HG02588 (cell line): ENCODE results near the gene CTIF.

Source experiments
- ATAC-seq: cut with Tn5 transposase; IDR thresholded peaks from one replicate; pipeline ENCODE4 v1.9.1; 2021; ENCODE audit warnings: mild to moderate bottlenecking, moderate library complexity; ENCODE audit not compliant: unreplicated experiment

The CTIF gene

GRCh38 chr18:48599391-48599790, 60.6 kb downstream of the CTIF start:
- no peak for ATAC-seq

- no peak for ATAC-seq
Observed at GRCh38 chr18:48600046-48600445, 61.2 kb downstream of the CTIF start.

- no peak for ATAC-seq
Observed at GRCh38 chr18:48600456-48601090, 61.7 kb downstream of the CTIF start.

GRCh38 chr18:48601343-48601742, 62.5 kb downstream of the CTIF start:
- ATAC-seq: no peak

GRCh38 chr18:48602759-48603390, 64.0 kb downstream of the CTIF start:
- no peak for ATAC-seq

- ATAC-seq: no peak
Observed at GRCh38 chr18:48605408-48605845, 66.6 kb downstream of the CTIF start.

- ATAC-seq: no peak
Observed at GRCh38 chr18:48607056-48607984, 68.5 kb downstream of the CTIF start.

- ATAC-seq: no peak
Observed at GRCh38 chr18:48608581-48608980, 69.8 kb downstream of the CTIF start.

GRCh38 chr18:48609114-48609513, 70.3 kb downstream of the CTIF start:
- ATAC-seq: no peak

- no peak for ATAC-seq
Observed at GRCh38 chr18:48609820-48610815, 71.3 kb downstream of the CTIF start.

GRCh38 chr18:48611203-48611602, 72.4 kb downstream of the CTIF start:
- ATAC-seq: no peak

- ATAC-seq: no peak
Observed at GRCh38 chr18:48611785-48612480, 73.1 kb downstream of the CTIF start.

GRCh38 chr18:48612511-48612910, 73.7 kb downstream of the CTIF start:
- no peak for ATAC-seq

GRCh38 chr18:48612917-48613316, 74.1 kb downstream of the CTIF start:
- ATAC-seq: no peak

- ATAC-seq: no peak
Observed at GRCh38 chr18:48613589-48614404, 75.0 kb downstream of the CTIF start.

- no peak for ATAC-seq
Observed at GRCh38 chr18:48615566-48616401, 77.0 kb downstream of the CTIF start.

- ATAC-seq: no peak
Observed at GRCh38 chr18:48616484-48617255, 77.8 kb downstream of the CTIF start.
